NB4 (cell line): Measurements from ENCODE around the gene SLC25A36.
"Not testable (repeated sequence)": the region's sequence is repeated elsewhere in the genome, so short reads cannot be mapped to it uniquely, and the experiment has no call there.

Experiments
- DNase-seq: peaks from one replicate; pipeline ENCODE4 v3.0.0; 2010; ENCODE audit warnings: low read depth
- H3K4me3 ChIP-seq: one replicate; pipeline ENCODE4 v1.5.1; 2011; ENCODE audit warnings: mild to moderate bottlenecking, low read depth, low read length, moderate library complexity
- MYC ChIP-seq: IDR thresholded peaks from 2 replicates; pipeline ENCODE4 v1.6.1; 2011; ENCODE audit warnings: low read depth, low read length
- POLR2A ChIP-seq: IDR thresholded peaks from 2 replicates; pipeline ENCODE4 v1.6.1; 2011; ENCODE audit warnings: mild to moderate bottlenecking; ENCODE audit not compliant: insufficient read length; ENCODE audit errors: extremely low read depth
- TF ChIP-seq, protein P1 (sequence below): IDR thresholded peaks from one replicate; pipeline ENCODE4 v1.5.1; 2012; ENCODE audit warnings: low read depth, low read length
- TF ChIP-seq, protein P2 (sequence below): IDR thresholded peaks from 2 replicates; pipeline ENCODE4 v1.6.1; 2011; ENCODE audit warnings: low read depth, low read length

The SLC25A36 gene

DNA sequence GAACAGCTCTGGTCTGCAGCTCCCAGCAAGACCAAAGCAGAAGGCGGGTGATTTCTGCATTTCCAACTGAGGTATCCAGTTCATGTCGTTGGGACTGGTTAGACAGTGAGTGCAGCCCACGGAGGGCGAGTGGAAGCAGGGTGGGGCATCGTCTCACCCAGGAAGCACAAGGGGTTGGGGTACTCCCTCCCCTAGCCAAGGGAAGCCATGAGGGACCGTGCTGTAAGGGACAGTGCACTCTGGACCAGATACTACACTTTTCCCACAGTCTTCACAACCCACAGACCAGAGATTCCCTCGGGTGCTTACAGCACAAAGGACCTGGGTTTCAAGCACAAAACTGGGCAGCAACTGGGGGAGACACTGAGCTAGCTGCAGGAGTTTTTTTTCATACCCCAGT is 8.5 kb upstream of the SLC25A36 start:
- DNase-seq: no peak
- TF ChIP-seq MYC (no peak), POLR2A (no peak)
- TF ChIP-seq, protein P1, sequence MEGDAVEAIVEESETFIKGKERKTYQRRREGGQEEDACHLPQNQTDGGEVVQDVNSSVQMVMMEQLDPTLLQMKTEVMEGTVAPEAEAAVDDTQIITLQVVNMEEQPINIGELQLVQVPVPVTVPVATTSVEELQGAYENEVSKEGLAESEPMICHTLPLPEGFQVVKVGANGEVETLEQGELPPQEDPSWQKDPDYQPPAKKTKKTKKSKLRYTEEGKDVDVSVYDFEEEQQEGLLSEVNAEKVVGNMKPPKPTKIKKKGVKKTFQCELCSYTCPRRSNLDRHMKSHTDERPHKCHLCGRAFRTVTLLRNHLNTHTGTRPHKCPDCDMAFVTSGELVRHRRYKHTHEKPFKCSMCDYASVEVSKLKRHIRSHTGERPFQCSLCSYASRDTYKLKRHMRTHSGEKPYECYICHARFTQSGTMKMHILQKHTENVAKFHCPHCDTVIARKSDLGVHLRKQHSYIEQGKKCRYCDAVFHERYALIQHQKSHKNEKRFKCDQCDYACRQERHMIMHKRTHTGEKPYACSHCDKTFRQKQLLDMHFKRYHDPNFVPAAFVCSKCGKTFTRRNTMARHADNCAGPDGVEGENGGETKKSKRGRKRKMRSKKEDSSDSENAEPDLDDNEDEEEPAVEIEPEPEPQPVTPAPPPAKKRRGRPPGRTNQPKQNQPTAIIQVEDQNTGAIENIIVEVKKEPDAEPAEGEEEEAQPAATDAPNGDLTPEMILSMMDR: no peak
- TF ChIP-seq, protein P2, sequence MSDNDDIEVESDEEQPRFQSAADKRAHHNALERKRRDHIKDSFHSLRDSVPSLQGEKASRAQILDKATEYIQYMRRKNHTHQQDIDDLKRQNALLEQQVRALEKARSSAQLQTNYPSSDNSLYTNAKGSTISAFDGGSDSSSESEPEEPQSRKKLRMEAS: no peak
- no peak overlapping the region for H3K4me3 ChIP-seq

DNA sequence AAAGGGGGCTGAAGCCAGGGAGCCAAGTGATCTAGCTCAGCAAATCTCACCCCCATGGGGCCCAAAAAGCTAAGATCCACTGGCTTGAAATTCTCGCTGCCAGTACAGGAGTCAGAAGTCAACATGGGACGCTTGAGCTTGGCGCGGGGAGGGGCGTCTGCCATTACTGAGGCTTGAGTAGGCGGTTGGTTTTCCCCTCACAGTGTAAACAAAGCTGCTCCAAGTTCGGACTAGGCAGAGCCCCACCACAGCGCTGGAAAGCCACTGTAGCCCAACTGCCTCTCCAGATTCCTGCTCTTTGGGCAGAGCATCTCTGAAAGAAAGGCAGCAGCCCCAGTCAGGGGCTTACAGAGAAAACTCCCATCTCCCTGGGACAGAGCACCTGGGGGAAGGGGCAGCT is 8.1 kb upstream of the SLC25A36 start:
- TF ChIP-seq POLR2A (no peak), MYC (no peak)
- TF ChIP-seq, protein P2: no peak
- TF ChIP-seq, protein P1: no peak
- no peak for DNase-seq

DNA sequence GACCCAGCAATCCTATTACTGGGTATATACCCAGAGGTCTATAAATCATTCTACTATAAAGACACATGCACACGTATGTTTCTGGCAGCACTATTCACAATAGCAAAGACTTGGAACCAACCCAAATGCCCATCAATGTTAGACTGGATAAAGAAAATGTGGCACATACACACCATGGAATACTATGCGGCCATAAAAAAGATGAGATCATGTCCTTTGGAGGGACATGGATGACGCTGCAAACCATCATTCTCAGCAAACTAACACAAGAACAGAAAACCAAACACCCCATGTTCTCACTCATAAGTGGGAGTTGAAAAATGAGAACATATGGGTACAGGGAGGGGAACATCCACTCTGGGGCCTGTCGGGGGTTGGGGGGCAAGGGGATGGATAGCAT is 2.3 kb upstream of the SLC25A36 start:
- not testable (repeated sequence) for DNase-seq, H3K4me3 ChIP-seq

More for the DNA sequence above, 8.1 kb upstream of the SLC25A36 start:
- no peak overlapping the region for H3K4me3 ChIP-seq

DNA sequence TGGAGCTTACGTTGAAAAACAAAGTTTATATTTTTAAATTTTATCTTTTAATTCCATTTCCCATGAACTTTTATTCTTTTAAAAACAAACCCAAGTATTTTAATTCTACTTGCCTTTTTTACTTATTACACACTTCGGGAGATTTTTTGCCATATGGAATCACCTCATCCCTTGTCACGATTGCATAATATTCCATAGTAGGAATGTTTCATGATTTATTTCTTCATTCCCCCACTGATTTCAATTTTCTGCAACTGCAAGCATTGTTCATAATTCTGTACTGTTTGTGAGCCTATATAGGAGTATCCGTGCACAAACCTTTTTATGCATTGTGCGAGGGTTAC is 574 bp upstream of the SLC25A36 start:
- no peak for DNase-seq
- TF ChIP-seq, protein P2: no peak
- TF ChIP-seq, protein P1: no peak
- TF ChIP-seq MYC: no peak
- H3K4me3 ChIP-seq: peak overlapping the region; percentile 59

DNA sequence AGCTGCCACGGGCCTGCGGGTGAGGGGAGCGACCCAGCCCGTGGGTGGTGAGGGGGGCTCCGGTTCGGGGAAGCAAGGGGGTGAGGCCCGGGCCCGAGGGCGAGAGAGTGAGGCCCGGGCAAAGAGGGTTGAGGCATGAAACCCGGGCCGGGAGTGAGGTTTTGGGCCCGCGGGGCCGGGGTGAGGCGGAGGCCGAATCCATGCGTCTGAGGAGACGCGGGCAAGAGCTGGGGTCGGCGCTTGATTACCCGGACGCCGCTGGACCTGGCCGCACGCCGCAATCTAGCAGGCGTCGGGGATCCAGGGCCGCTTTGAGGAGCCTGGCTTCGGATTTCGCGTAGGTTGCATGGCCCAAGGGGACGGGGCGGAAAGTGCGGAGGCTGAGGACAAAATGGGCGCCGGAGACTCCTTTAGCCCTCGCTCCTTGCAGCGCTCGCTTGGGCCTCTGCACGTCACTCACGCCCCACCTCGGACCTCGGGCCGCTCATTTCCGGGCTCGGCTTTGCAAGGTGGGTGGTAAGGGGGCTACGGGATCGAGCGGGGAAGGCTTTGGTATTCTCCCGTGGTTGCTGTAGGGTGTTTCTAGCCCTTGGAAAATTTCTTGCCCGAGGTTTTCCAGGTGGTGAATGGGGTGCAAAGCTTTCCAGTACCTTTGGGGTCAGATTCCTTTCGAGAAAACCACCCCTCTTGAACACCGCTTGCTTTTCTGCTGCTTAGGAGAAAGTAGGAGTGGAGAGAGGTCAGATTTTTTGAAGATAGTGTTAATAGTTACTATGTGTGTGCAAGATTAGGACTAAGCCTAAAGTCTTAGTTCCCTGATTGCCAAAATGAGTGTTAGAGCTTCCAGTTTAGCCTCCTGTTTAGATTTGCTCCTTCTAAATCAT is 827 bp downstream of the SLC25A36 start:
- peak overlapping the region; percentile 98 for H3K4me3 ChIP-seq
- DNase-seq: peak; percentile 78
- TF ChIP-seq, protein P1: no peak
- TF ChIP-seq, protein P2: 0 out of 2 replicates have a peak, but pooled peaks have one; percentile 4
- TF ChIP-seq POLR2A (peak; percentile 54), MYC (0 out of 2 replicates have a peak, but pooled peaks have one; percentile 22)

DNA sequence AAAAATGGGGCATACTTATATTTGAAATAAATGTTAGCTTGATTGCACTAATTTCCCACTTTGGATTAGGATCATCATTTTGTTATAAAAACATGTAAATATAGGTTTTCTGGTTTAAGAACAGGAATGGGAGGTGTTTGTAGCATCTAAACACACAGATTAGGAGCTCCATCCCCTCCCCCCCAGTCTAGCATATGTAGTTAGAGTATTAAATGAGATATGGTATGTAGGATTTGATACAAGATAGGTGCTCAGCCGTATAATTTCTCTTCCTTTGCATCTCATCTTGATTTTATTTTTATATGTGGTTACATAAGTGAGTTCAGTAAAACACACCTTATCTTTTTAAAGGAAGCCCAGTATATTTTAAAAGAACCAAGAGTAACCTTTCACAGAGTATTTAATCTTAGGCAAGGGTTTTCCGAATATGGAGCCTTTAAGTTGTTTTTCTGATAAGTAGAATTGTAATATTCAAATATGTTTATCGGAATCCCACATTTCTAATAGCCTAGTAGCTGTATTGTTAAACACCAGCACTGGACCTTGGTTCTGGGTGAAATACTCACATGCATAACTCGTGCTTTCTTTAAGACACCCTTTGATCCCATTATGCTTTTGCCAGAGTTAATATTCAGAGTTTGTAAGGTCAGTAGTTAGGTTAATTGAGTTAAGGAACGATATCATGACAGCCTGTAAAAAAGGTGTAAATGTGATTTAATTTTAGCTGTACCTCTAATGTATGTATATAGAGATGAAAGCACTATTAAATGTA is 2.3 kb downstream of the SLC25A36 start:
- DNase-seq: no peak
- TF ChIP-seq, protein P1: no peak
- TF ChIP-seq, protein P2: no peak
- no peak for TF ChIP-seq POLR2A
- no peak for TF ChIP-seq MYC
- H3K4me3 ChIP-seq: peak overlapping the region; percentile 98
